ENCODE measurements around the gene GTPBP6.

- no peak for TF ChIP-seq TAF1 (IDR thresholded peaks at IDR 0.05; ENCODE audit: low read depth)
- TF ChIP-seq YY1 (IDR thresholded peaks at IDR 0.05; ENCODE audit: low read depth): no peak
- no peak for TF ChIP-seq RAD21 (IDR thresholded peaks at IDR 0.05; ENCODE audit: low read depth)
- TF ChIP-seq, protein P1, sequence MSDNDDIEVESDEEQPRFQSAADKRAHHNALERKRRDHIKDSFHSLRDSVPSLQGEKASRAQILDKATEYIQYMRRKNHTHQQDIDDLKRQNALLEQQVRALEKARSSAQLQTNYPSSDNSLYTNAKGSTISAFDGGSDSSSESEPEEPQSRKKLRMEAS (IDR thresholded peaks at IDR 0.05): no peak
These were observed 60.8 kb downstream of the GTPBP6 start for GRCh38 chrX:257681-258289.
